Suppressor macrophage treated with lipopolysaccharide for 1 hour (primary cell): ENCODE data around the gene GRK4.
"Not testable (repeated sequence)": the region's sequence is repeated elsewhere in the genome, so short reads cannot be mapped to it uniquely, and the experiment has no call there.

Experiments
- DNase-seq, 3 donors: peaks; one replicate each; pipeline ENCODE4 v3.0.0-alpha.2; 2020 to 2022

The GRK4 gene

GRCh38 chr4:2931512-2932301, 31.7 kb upstream of the GRK4 start:
- DNase-seq: peak; percentile 77 to 88 (median 80)

- DNase-seq: no peak
Observed at GRCh38 chr4:2932321-2932950, 30.9 kb upstream of the GRK4 start.

DNA sequence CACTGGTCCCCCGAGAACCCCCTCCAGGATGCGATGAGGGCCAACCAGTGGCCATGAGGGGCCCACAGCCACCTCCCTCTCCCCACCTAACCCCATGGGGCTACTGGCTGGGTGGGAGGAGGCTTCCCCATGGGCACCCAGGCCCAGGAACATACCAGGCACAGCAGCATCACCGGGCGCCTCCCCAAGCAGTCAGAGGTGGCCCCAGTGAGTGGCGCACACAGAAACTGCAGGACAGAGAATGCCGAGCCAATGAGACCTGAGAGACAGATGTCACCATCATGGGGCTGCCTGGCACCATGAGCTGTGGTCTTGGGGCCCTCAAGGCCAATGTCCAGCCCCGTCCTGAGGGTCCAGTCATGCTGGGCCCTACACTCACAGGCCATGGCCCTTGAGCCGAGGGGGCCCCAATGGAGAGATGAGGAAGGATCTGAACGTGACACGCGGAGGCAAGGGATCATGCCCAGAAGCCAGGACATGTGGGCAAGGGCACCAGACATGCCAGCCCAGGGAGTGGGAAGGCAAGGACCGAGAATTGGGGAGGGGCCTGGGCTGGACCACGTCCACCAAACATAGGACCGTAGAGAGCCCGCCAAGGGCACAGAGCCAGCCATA, 30.3 kb upstream of the GRK4 start:
- no peak for DNase-seq

DNA sequence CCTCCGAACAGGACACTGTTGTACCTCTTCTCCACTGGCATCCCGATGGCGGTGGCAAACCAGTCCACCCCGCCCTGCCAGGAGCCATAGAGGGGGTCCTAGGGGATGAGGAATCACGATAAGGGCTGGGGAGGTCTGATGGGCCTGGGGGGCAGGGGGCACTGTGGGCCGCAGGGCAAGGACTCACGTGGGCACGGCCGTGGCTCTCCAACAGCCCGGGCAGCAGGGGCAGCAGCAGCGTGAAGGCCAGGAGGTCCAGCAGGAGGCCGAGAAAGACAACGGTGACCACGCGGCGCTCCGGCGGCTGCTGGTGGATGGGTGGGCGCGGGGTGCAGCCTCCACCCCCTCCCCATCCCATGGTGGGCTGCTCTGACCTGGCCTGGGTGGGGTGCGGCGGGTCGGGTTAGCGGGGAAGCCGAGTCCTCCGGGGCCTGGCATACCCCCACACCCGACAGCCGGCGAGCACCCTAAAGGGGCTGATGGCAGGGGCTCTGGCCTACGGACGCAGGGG, 29.8 kb upstream of the GRK4 start:
- DNase-seq: no peak

DNA sequence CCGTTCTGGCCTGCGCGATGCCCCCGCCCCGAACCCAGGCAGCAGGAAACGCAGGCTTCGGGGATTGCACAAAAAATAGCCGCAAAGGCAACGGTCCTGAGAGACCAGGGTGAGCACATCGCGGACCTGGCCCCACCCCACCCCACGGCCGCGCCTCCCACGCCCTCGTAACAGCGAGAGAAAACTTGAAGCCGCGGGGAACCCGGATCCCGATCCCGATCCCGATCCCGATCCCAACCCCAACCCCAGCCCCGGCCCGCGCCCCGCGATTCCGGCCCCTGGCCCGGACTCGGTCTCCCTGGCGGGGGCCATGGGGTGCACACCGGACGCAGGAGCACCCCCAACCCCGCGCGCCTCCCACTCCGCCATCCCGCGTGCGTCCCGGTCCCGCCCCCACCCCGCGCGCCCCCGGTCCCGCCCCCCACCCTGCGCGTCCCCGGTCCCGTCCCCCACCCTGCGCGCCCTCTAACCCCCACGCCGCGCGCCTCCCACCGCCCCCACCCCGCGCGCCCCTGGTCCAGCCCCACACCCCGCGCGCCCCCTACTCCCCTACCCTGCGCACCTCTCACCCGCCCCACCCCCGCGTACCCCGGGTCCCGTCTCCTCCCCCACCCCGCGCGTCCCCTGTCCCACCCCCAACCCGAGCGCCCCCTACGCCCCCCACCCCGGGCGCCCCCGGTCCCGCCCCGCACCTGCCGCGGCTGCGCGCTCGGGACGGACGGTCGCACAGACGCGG, 29.1 kb upstream of the GRK4 start:
- DNase-seq: peak; percentile 63 to 86 (median 76)

DNA sequence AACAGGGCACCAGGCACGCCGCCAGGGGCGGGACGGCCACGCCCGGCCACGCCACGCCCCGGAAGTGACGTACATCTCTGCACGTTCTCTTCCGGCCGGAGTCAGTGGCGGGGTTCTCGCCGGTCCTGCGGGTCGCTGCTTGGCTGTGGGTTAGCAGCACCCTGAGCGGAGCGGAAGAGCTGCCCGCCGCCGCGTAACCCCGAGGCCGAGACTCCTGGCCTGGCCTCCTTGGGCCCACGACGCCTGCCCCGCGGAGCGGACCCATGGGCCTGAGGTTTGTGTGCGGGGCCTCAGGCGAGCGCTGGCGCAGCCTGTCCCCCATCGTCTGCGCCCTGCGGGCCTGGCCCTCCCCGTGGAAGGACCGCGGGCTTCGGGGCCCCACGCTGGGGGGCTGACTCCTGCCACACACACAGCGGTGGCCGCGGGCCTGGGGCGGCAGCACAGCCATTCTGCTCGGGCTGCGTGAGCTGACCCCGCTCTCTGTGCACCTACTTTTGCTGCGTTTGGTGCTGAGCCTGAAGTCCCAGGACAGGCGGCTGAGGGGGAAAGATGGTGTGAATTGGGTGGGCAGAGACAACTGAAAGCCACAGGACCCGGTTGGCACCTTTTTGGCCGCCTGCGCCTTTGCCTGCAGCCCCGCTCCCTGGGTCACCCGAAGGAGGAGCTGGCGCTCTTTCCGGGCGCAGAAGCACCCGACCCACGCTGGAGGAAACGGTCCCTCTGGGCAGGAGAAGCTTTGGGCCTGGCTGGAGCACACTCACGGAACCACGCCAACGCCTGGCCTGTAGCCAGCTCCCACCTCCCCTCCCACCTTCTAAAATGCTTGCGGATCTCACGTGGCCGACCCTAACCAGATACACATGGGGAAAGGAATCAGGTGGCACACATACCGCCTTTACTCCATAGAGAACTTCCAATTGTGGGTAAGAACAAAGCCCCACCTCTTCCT, 28.3 kb upstream of the GRK4 start:
- peak; percentile 94 to 98 (median 97) for DNase-seq

DNA sequence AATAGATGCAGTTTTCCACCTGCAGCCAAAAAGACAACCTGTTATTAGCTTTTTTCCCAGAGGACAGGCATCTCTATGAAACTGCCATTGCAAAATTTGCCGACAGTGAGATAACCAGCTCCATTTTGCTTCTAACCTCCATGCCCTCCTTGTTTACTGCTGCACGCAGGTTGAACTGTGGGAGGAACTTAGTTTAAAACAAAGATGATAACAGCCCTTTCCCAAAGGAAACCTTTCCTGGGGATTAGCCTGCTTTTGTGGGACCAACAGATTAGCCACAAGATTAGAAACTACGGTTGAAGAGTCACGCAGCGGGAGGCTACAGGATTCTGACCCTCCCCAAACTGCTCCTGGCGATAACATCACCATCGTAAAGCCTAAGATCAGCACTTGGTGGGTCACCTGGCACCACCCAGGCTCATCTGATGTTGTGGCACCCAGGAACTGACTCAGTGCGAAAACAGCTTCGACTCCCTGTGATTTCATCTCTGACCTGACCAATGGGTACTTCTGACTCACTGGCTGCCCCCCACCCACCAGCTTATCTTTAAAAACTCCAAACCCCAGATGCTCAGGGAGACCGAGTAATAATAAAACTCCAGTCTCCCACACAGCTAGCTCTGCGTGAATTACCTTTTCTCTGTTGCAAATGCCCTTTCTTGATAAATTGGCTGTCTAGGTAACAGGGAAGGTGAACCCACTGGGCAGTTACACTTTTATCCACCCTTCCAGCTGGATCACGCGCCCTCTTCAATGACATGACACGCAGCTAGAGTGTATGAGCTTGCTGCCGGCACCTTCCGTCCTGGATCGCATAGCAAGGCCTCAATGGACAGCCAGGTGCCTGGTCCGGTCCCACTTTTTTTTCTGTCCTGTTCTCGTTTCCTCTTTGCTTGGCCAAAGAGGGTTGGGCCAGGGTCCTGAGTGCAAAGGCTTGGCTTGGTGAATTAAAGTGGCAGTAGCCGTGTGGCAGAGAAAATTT, 27.3 kb upstream of the GRK4 start:
- peak; percentile 72 to 85 (median 80) for DNase-seq

DNA sequence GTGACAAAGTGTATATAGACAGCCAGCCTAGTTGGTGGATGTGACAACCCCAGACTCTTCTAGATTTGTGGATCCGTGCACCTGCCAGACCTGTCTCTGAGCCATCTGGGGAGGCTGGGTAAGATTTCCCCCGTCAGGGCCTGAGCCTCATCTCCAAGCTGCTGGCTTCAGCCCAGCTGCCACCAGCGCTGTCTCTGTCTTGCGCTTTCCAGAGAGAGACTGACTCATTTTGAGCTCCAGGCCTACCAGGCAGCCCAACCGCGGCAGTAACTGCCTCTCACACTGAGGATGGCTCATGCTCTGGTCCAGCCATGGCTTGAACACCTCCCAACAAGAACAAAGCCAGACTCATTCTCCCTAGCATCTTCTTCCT, 26.6 kb upstream of the GRK4 start:
- DNase-seq: peak in 2 of 3 donors; percentile 13 to 31

DNA sequence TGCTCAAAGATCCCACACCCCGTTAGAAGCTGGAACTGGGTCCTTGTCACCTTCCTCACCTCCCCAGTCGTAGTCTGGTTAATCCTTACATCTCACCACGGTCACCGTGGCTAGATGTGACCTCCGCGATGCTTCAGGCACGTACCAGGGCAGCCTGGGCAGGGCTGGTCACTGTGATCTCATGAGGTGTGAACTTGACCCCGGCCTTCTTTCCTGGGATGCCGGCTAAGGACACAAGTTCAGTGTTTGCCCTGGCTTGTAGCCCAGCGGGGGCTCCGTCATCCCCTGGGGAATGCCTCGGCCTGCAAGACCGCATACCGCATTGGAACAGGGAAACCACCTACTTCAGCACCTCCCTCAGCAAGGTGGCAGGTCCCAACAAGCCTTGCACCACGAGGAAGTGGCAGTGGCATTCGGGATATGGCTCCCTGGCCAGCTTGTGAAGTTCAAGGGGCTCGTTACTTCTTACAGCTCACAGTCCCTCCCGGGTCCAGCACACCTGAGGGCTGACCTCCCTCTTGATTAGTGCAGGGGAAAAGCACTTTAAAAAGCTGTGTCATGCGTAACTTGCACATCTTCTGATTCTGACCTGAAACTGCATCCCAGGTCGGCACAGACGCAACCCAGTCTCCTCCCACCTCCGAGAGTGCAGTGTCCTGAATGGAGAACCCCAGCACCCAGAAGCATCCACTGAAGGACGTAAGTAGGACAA, 26.1 kb upstream of the GRK4 start:
- no peak for DNase-seq

GRCh38 chr4:2937986-2938385, 25.4 kb upstream of the GRK4 start:
- no peak for DNase-seq

DNA sequence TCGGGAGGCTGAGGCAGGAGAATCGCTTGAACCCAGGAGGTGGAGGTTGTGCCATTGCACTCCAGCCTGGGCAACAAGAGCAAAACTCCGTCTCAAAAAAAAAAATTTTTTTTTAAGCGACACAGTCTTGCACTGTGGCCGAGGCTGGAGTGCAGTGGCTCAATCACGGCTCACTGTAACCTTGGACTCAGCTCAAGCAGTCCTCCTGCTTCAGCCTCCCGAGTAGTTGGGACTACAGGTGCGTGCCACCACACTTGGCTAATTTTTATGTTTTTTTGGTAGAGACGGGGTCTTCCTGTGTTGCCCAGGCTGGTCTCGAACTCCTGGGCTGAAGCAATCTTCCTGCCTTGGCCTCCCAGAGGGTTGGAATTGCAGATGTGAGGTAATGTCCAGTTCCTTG, 25.0 kb upstream of the GRK4 start:
- DNase-seq: not testable (repeated sequence)

- no peak for DNase-seq
Observed at GRCh38 chr4:2938906-2939305, 24.5 kb upstream of the GRK4 start.

DNA sequence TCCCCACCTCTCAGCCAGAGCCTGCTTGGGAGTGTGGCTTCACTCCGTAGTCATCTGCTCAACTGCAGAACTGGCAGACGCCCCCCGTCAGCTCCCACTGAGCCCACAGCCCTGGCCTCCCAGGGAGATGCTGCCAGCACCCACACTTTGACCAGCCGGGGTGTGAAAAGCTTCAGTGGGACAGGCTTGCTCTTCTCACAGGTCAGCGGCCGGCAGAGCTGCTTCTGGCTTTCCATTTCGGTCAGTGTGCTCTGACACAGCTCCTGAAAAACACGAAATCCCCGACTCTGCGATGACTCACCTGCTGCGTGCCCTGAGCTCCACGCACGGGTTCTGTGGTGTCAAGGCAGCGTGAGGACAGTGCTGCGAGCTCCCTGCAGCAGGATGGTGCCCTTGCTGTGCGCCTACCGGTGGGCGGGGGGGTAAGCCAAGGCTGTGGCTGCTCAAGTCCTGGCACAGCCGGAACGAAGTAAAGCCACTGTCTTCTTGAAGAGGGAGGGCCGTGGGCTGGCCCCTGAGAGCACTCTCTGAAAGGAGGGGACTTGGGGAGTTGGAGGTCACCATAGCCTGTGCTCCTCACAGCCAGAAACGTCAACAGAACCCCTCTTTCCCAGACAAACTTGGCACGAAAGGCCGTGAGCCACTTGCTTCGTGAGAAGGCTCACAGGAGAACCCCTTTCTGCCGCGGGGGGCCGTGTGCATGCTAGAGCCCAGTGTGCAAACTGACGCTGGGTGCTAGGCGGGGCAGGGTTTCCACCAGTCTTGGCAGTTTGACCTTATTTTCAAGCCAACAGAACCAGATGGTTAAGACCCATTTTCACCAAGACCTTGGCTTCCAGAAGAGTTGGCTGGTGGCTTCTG, 23.8 kb upstream of the GRK4 start:
- peak in 2 of 3 donors; percentile 18 to 35 for DNase-seq

DNA sequence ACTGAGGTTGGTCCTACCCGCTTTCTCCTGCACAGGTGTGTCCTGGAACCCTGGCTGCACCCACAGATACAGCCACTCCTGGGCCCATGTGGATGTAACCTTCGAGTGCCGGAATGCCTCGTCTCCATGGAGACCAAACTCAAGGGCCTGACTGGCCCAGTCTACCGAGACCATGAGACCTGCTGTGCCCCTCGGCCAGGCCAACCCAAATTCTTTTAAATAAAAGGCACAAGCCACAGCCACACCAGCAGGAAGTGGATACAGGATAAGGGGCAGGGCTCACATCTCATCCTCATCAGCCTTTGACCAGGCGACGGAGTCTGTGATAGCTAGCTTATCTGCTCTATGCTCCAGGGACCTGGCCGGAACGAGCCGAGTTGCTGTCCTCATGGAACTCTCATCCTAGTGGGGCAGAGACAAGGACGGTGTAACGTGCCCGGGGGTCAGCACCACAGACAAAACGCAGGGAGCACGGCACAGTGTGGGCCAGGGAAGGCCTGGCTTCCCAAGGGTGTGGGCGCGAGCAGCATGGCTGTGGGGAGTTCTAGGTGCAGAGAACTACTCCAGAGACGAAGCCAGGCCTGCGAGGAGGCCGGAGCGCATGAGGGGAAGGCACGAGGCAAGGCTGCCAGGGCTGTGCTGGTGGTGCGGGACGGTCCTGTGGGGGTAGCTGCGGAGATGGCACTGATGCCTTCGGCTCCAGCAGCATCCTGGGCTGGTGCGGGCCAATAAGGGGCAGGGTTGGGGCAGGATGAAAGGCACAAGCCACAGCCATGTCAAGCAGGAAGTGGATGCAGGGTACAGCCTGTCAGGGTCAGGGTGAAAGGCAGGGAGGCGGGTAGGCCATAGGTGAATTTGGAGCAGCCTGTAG, 22.9 kb upstream of the GRK4 start:
- no peak for DNase-seq

- no peak for DNase-seq
Observed at GRCh38 chr4:2941138-2942036, 22.0 kb upstream of the GRK4 start.

- DNase-seq: no peak
Observed at GRCh38 chr4:2942037-2942531, 21.3 kb upstream of the GRK4 start.
